T1000 (cell line): Measurements from ENCODE around the gene FNDC3B.

Experiments used
- DNase-seq: peaks from one replicate; lab custom pipeline; 2025; ENCODE audit warnings: mixed read lengths; lab: John Stamatoyannopoulos, UW

Gene FNDC3B

DNA sequence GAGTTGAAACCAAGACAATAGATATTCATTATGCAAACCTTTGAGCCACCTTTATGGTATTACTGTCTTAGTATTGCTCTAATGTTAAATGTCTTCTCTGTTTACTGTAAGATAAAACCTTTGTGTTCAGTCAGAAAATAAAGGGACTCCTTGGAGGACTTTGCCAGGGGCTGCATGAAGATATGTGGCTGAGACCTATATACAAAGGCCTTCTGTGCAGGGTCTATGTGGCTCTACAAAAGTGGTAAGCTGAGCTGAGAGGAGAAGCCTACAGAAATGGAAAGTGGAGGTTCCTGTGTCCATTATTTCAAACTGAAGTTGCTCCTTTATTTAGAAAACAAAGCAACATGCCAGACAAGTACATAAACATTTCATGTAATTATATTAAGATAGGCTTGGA is 131.5 kb downstream of the FNDC3B start:
- no peak for DNase-seq

DNA sequence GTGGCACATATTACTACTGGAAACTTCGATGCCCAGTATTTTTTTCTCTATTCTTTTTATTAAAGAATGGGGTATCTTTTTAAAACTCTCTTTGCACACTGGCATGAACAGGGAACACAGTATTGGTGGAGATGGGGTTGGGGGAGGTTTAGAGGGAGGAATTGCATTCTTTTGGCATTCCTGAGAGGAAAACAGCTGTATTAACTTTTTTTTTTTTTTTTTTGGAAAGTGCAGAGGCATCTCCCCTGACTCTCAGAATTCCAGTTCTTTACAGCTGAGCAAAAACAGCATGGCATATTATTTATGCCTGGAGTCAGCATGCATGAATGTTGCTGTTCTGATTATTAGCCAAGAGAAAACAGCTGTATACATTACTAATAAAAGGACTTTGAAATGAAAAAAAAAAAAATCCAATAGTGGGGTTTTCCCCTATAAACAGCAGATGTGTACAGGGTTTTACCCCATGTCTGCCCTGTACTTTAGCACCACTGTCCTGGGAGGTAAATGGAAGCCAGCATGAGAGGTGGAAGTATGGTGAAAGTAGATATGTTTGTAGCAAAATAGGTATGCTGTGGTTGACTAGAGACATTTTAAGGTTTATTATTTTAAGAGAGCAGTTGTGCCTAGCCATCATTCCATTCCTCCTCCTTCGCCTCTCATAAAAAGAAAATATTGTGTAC is 132.2 kb downstream of the FNDC3B start:
- no peak for DNase-seq

DNA sequence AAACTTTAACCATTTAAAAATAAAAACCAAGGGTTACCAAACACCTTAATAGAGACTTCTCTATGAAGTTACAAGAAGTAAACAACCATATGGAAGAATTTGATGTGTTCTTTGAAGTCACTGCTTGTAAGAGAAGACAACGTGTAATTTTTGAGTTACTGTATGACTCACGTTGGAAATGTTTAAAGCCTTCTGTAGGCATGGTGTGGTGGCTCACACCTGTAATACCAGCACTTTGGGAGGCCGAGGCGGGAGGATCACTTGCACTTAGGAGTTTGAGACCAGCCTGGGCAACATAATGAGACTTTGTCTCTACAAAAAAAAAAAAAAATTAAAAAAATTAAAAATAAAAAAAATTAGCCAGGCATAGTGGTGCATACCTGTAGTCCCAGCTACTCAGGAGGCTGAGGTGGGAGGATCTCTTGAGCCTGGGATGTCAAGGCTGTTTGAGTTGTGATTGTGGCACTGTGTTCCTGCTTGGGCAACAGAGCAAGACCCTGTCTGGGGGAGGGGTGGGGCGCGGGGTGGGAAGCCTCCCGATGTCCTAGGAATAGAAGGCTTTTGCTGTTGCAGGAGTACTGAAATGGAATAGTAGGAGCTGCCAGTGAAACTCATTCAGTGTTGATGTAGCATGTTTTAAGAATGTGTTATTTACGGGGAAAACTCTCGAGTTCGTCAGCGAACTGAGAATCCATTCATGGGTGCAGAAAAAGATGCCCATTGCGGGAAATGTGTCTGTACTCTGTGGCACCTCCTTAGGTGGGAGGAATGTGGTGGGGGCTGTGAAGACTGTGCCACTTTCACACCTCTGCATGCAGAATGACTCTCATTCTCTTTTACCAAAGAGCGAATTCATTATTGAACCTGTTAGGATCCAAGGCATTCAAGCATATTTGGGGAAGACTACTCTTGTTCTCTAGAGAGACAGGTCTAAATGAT is 134.2 kb downstream of the FNDC3B start:
- DNase-seq: no peak

DNA sequence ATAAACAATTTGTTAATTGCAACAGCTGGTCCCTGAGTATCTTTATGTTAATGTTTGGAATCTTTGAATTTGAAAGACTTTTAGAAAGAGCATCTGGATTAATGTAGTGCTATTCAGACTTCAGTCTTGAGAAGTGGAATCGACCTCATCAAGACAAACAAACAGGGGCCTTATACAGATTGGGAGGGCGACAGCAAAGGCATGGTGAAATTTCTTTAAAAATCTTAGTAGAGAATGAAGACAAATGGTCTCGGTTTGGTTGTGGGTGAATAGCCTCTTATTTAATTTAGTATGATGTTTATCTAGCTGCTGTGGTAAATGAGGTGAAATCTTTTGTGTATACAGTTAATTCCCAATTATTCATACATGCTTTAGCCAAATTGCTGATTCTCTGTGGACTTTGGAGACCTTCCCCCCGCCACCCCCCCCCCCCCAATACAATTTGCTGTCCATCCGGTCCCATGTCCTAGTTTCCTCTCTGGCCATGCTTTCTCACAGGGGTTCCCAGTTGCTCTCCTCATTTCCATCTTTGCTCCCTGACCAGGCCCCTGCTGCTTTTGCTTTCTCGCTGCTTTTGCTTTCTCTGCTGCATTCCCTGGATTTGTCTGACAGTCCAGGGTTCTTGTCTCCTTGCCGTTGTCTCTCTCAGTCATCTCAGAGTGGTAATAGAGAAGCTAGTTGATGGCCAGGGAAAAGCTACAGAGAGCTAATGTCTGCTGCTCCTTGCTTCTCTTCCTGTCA is 135.3 kb downstream of the FNDC3B start:
- no peak for DNase-seq

DNA sequence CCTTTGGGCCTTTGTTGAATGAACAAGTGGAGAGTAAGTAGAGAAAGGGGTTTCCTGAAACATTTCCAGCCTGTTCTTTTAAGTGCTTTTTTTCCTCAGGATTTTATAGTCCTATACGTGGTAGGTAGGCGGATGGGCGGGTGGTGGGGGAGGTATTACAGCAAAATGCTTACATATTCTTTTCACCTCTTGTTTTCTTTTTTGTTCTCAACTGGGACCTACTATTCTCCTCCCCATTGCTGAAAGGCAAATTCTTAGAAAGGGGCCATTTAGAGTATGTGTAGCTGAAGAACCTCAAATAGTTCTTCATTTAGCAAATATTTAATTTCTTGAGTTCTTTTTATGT is 135.8 kb downstream of the FNDC3B start:
- DNase-seq: no peak

DNA sequence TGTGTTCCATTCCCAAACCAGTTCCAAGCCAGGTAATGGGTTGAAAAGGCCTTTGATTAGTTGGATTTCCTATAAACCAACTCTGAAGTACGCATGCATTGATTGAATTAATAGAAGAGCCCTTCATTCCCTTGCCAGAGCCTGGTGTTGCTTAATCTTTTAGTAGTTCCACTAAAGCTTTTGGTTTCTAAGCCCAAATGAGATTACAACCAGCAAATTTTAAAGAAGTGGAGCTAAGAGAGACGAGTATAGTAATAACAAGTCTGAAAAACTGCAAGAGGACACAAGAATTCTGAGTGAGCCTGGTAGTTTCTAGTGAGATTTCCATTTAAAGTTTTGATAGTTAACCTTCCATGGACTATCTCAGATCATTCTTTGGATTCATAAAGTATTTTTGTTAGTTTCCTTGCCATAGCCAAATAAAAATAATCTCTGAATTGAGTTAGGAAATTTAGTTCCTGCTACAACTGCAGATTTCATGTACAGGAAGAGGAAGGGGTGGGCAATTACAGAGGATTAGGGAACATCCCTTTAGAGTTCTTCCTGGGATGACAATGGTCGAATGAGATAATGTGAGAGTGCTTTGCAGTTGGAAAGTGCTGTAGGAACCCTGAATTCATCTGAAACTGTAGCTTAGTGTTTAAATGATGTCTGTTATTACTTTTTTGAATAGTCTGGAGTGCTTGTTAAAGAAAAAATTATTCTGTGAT is 136.8 kb downstream of the FNDC3B start:
- no peak for DNase-seq

DNA sequence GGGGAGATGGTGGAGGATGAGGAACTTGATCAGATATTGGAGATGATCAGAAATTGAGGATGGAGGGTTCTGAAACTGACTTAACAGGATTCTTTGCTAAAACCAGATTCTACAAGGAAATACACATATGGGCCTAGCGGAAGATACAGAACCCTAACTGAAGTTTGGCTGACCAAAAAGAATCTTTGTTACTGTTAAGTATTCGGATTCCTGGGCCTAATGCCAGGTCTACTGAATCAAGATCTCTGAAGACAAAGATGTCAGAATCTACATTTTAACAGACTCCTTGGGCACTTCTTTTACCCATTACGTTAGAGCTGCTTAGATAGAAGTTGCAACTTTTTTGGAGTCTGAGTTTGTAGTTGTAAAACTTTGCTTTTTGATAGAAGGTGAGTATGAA is 137.7 kb downstream of the FNDC3B start:
- no peak for DNase-seq

DNA sequence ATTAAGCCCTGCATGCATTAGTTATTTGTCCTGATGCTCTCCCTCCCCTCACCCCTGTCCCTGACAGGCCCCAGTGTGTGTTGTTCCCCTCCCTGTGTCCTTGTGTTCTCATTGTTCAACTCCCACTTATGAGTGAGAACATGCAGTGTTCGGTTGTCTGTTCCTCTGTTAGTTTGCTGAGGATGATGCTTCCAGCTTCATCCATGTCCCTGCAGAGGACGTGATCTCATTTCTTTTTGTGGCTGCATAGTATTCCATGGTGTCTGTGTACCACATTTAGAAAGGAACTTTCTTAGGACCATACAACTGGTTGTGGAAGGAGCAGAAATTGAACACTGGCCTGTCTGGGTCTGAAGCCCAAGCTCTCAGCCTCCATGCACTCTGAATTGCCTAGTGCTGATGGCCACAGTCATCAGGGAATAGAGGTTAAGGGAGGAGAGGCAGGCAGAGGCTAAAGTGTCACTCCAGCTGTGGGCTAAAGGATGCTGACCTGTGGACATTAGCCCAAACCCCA is 138.5 kb downstream of the FNDC3B start:
- no peak for DNase-seq

DNA sequence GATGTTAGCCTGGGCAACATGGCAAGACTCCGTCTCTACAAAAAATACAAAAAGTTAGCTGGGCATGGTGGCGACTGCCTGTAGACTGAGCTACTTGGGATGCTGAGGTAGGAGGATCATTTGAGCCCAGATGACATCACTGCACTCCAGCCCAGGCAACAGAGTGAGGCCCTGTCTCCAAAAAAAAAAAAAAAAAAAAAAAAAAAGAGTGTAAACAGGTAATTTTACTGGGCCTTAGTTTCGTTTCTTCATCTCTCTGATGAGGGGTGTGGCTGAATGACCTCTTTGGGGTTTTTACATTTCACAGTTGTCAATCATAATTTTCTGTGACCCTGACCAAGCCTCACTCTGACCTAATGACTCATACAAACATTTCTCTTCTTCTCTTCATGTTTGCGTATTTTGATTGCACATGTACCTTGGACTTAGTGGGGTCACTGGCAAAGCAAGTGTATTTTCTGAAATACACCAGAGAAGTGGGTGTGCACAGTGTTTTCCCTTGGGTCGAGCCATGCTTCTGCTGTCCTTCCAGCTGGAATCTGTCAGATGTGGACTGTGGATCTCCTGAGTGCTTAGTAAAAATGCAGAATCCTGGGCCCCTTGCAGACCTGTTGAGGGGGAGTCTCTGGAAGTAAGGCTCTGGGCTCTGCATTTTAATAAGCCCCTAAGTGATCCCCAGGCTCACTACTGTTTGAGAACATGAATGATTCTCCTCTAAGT is 140.5 kb downstream of the FNDC3B start:
- DNase-seq: no peak

DNA sequence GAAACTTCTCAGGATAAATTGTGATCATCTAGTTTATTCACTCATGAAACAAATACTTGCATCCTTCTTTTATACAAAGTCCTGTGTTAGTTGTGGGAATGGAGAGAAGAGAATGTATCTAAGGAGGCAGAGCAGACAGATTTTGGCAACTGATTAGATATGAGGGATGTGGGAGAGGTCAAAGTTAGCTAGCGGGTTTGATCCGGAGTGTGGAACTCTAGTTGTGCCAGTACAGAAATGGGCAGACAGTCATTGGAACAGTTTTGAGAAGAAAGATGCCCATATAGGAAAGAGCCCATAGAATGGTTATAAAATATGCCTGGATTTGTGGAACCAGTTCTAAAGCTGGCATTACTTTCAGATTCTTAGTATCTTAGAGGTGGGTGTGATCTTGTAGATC is 141.1 kb downstream of the FNDC3B start:
- no peak for DNase-seq

DNA sequence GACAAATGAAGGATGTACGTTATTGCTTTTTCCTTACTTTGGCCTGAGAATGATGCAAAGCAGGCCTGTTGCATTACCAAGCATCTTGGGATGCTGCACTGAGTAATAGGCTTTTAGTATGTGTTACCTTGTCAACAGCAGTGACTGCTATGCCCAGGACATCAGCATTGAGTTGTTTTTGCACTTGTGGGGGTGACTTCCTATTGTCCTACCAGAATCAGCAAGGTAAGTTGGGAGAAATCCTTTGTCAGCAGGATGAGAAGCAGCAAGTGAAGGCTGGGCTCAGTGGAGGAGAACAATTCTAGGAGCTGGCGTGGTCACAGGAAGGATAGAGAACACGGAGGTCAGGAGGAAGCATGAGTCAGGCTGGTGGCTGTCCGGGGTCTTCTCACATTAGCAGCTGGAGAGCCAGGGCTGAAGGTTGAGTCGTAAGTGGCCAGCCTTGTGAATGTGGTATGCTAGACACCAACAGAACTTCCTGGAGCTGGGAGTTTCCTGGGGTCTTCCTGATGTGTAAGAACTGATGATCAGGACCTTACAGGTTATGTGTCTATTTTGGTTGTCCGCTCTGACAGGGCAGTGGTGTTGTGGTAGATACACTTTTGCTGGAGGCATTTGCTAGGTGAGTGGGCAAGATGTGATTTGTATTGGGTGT is 142.7 kb downstream of the FNDC3B start:
- DNase-seq: no peak

DNA sequence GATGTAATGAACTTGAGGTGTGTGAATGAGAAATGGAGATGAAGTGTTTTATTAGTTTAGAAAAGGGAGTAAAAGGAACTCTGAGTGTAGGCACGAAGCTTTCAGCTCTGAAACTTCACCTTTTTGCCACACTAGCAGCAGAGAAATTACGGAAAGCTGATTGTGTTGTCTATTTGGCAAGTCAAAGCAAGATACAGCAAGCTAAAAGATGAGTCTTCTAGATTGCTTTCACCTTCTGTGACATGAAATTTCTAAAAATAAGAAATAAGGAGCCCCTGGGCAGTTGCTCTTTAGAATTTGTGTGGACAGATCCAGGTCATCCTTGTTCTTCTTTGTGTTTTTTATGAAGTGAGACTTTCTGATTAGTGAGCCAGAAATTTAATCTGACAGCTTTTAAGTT is 143.4 kb downstream of the FNDC3B start:
- no peak for DNase-seq

DNA sequence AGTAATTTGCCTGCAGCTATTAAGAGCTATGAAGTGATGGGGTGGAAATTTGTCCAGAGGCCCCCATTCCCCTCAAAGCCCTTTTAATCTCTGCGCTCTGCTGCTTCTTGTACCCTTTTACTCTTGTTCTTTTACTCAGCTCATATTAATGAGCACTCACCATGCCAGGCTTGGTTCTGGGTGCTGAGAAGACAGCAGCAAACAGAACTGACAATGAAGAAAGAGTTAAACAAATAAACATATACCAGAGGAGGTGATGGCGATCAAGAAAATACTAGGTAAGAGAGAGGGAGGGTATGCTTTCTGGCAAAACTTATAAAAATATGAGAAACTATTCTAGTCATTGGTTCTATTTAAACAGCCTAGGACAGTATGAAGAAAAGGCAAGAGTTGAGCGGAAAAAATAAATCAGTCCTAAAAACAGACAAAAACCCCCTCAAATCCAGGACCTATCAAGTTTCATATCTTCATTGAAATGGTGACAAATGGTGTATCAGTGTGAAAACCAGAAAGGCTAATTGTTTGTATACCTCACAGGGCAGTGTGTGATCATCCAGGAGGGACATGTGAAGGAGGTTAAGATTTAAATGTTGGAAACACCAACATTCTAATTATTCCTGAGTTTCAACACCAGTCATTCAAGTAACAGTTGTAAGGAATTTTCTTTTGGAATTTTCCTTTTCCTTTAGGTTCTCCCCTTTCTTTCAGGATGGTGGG is 144.9 kb downstream of the FNDC3B start:
- DNase-seq: no peak

DNA sequence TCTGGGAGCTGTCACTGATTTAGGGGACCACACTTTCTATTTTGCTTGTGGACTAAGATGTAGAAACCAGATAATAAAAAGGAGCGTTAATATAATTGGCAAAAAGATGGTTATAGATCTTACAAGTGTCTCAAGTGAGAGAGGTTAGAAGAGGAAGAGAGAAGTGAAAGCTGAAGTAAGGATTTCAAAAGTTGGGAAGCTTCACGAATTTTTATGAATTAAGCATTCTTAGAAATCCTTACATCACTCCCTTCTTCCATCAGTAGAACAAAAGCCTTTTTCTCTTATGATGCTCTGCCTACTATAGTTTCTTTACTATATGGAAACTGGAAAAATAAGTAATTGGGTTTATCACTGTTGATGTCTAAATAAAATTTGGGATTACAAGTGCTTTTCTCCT is 146.5 kb downstream of the FNDC3B start:
- no peak for DNase-seq

DNA sequence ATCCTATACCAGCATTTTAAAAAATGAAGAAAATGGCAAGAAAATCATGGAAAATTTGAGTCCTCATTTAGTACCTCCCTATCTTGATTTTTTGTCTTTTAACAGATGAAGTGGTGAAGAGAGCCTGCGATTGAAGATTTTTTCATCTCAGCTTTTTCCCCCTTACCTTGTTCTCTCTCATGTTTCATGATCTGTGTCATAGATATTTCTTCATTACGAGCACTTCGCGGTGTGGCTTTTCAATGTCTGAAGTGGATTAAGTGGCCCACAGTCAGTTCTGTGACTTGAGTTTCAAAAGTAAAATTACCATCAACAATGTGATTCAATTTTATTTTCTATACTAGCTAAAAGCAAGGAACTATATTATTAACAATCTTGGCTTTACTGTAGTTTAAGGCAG is 147.2 kb downstream of the FNDC3B start:
- DNase-seq: no peak

DNA sequence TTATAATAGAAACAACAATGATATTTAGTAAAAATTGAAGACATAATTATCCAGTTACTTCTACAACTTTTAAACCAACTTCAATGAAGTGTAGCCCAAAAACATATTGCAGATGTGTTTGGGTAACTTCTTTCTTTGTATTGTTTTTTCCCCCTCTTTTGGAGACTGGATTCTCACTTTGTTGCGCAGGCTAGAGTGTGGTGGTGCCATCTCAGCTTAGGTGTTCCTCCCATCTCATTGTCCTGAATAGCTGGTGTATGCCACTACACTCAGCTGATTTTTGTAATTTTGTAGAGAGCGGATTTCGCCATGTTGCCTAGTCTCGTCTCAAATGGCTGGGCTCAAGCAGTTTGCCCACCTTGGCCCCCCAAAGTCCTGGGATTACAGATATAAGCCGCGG is 148.1 kb downstream of the FNDC3B start:
- DNase-seq: no peak

DNA sequence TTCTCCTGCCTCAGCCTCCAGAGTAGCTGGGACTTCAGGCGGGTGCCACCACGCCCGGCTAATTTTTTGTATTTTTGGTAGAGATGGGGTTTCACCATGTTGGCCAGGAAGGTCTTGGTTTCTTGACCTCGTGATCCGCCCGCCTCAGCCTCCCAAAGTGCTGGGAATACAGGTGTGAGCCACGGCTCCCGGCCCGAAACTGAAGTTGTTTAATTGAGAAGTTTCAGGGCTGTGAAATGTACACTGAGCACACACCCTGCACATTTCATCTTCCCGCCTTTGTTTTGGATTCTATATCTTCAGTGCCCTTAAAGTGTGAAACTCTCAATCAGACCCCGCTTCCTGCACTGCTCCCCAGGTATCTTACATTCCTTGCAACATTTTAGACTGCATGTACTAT is 149.1 kb downstream of the FNDC3B start:
- no peak for DNase-seq

DNA sequence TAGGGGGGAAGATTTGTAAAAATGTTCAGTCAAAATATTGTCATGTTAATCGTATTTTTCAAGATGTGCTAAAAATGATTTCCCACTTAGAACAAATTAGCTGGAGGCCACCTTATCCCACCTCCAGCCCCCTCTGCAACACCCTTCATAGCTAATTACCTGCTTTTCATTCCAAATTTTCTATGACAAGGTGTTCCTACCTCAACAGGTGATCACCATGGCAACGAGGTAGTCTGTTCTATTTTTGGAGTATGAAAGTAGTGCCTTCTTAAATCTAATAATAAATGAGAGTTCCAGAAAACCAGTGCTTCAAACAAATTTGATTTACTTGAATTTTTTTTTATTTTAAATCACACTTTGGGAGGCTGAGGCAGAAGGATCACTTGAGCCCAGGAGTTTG is 149.8 kb downstream of the FNDC3B start:
- DNase-seq: no peak

DNA sequence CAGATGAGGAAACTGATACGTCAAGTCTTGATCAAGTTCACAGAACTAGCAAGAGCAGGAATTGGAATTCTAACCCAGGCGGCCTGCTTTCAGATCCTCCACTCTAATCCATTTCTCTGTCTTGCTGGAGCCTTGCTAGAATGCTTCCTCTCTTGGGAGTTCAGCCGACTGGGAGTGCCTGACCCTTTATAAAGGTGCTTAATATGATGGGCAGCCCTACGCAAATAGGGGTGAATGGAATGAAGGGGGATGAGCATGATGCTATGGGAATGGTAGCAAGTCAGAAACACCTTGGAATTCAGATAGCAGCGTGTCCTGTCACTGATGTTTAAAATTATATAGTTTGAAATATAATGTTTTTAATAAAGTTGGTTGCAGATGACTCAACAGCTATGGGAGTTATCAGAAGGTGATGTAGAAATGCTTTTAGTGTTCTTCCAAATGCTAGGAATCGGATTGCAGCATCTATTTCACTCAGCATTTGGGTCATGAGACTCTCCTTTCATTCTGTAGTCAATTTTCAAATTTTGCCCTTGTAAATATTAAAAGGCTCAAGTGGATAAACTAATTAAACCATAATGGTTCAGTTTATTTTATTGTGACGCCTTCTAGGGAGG is 150.7 kb downstream of the FNDC3B start:
- no peak for DNase-seq

DNA sequence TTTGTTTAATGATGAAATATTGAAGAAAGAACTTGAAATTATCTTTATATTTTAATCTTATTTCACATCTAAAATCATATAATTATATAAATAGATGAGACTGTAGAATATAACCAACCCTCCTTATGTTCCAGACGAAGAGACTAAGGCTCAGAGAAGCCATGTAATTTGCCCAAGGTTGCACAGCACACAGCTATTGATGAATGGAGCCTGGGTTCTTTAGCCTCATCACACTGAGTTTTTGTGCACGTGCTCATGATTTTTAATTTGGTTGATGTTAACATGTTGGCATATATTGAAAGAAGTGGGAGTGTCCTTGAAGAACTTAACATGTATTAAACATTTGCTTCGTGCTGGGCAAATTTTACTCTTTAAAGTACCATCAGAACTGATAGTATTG is 151.6 kb downstream of the FNDC3B start:
- no peak for DNase-seq
